Vagina (tissue), 2 donors: ENCODE measurements around the gene FAR2.

Experiments used
- CTCF ChIP-seq, 3 experiments: fragments of 450-650 bp in 2 of 3; fragments of 200-600 bp in 1 of 3; sonication (generic) in 1 of 3; IDR thresholded peaks; one replicate each; pipeline ENCODE4 v1.5.1; 2017 to 2019; ENCODE audit warnings: antibody characterized with exemption in 3 of 3, mild to moderate bottlenecking in 2 of 3, moderate library complexity in 2 of 3
- POLR2A ChIP-seq, 2 donors: fragments of 450-650 bp; IDR thresholded peaks; one replicate each; pipeline ENCODE4 v1.6.1; 2017; ENCODE audit warnings: antibody characterized with exemption in 2 of 2, mild to moderate bottlenecking in 2 of 2, moderate library complexity in 2 of 2
- POLR2AphosphoS5 ChIP-seq, 2 donors: sonication (generic); formaldehyde crosslinking; IDR thresholded peaks; one replicate each; pipeline ENCODE4 v1.9.0; 2017; ENCODE audit warnings: antibody characterized with exemption in 2 of 2, mild to moderate bottlenecking in 2 of 2, low read depth in 1 of 2; ENCODE audit not compliant: insufficient read depth in 1 of 2

GRCh38 chr12:29149691-29150281 is 708 bp downstream of the FAR2 start:
- TF ChIP-seq CTCF (IDR thresholded peaks at IDR 0.05) (no peak), POLR2A (IDR thresholded peaks at IDR 0.05) (no peak), POLR2AphosphoS5 (IDR thresholded peaks at IDR 0.05; ENCODE audit: insufficient read depth in 1 of 2, low read depth in 1 of 2) (no peak)
